ENCODE measurements around the gene CREB3L2.

- TF ChIP-seq CTCF (IDR thresholded peaks at IDR 0.05), result no peak
- no peak for TF ChIP-seq POLR2A (IDR thresholded peaks at IDR 0.05)
- no peak for TF ChIP-seq POLR2AphosphoS5 (IDR thresholded peaks at IDR 0.05)
- no peak for TF ChIP-seq EP300 (IDR thresholded peaks at IDR 0.05)
Observed at GRCh38 chr7:137961200-137962177, 40.4 kb downstream of the CREB3L2 start.

All from suprapubic skin (tissue), 4 donors.